Sigmoid colon (tissue), 3 donors: ENCODE data around the gene ARHGEF10L.

ENCODE experiments used
- POLR2A ChIP-seq, 2 donors: fragments of 450-650 bp; IDR thresholded peaks; one replicate each; pipeline ENCODE4 v1.6.1; 2016; ENCODE audit warnings: antibody characterized with exemption in 2 of 2, mild to moderate bottlenecking in 2 of 2, moderate library complexity in 2 of 2
- TF ChIP-seq, protein P1 (sequence below), 4 experiments: fragments of 450-650 bp in 3 of 4; fragments of 200-600 bp in 1 of 4; IDR thresholded peaks; one replicate each; pipeline ENCODE4 v1.5.1; 2016 to 2019; ENCODE audit warnings: antibody characterized with exemption in 4 of 4, mild to moderate bottlenecking in 3 of 4, moderate library complexity in 2 of 4

GRCh38 chr1:17633654-17634053, 94.2 kb downstream of the ARHGEF10L start:
- TF ChIP-seq, protein P1, sequence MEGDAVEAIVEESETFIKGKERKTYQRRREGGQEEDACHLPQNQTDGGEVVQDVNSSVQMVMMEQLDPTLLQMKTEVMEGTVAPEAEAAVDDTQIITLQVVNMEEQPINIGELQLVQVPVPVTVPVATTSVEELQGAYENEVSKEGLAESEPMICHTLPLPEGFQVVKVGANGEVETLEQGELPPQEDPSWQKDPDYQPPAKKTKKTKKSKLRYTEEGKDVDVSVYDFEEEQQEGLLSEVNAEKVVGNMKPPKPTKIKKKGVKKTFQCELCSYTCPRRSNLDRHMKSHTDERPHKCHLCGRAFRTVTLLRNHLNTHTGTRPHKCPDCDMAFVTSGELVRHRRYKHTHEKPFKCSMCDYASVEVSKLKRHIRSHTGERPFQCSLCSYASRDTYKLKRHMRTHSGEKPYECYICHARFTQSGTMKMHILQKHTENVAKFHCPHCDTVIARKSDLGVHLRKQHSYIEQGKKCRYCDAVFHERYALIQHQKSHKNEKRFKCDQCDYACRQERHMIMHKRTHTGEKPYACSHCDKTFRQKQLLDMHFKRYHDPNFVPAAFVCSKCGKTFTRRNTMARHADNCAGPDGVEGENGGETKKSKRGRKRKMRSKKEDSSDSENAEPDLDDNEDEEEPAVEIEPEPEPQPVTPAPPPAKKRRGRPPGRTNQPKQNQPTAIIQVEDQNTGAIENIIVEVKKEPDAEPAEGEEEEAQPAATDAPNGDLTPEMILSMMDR (IDR thresholded peaks at IDR 0.05), result no peak
- TF ChIP-seq POLR2A (IDR thresholded peaks at IDR 0.05), result no peak
